Stimulated activated naive CD8-positive, alpha-beta T cell treated with anti-CD3 and anti-CD28 coated beads, Interleukin-15, Interleukin-2, amounts not matched to agents 100 U/mL and 50 U/mL, for 24 hours (primary cell): ENCODE data around the gene CPLANE2.
A peak's percentile ranks its signal among the peaks of the same experiment; 100 is the strongest.
"Not testable (repeated sequence)": the region's sequence is repeated elsewhere in the genome, so short reads cannot be mapped to it uniquely, and the experiment has no call there.

Source experiments
- ATAC-seq: fragments of 150-1000 bp; cut with Tn5 transposase; one replicate; pipeline ENCODE4 v1.10.0; 2021
- DNase-seq: peaks from one replicate; pipeline ENCODE4 v3.0.0; 2021

CPLANE2 gene

GRCh38 chr1:16208270-16208987, 28.6 kb downstream of the CPLANE2 start:
- ATAC-seq (no peak), DNase-seq (no peak)

GRCh38 chr1:16207318-16208269, 29.4 kb downstream of the CPLANE2 start:
- ATAC-seq (no peak), DNase-seq (no peak)

GRCh38 chr1:16206547-16207317, 30.3 kb downstream of the CPLANE2 start:
- peak; percentile 95 for DNase-seq
- ATAC-seq = peak; percentile 90

- no peak for DNase-seq
- peak; percentile 2 for ATAC-seq
These were observed 31.0 kb downstream of the CPLANE2 start for GRCh38 chr1:16205891-16206546.

GRCh38 chr1:16205334-16205671, 31.7 kb downstream of the CPLANE2 start:
- DNase-seq = no peak
- ATAC-seq = no peak

- peak; percentile 60 for DNase-seq
- no peak for ATAC-seq
These were observed 32.2 kb downstream of the CPLANE2 start for GRCh38 chr1:16204634-16205333.

GRCh38 chr1:16204216-16204615, 32.8 kb downstream of the CPLANE2 start:
- ATAC-seq = no peak

GRCh38 chr1:16203550-16203949, 33.4 kb downstream of the CPLANE2 start:
- DNase-seq (no peak), ATAC-seq (no peak)

More at GRCh38 chr1:16204216-16204615, 32.8 kb downstream of the CPLANE2 start:
- DNase-seq = no peak

GRCh38 chr1:16202281-16203210, 34.4 kb downstream of the CPLANE2 start:
- ATAC-seq = no peak
- no peak for DNase-seq

- ATAC-seq (no peak), DNase-seq (no peak)
These were observed 37.3 kb downstream of the CPLANE2 start for GRCh38 chr1:16199700-16200099.

GRCh38 chr1:16199157-16199501, 37.9 kb downstream of the CPLANE2 start:
- no peak for DNase-seq
- ATAC-seq = no peak

GRCh38 chr1:16198444-16199156, 38.4 kb downstream of the CPLANE2 start:
- ATAC-seq (peak; percentile 37), DNase-seq (no peak)

- no peak for DNase-seq
- no peak for ATAC-seq
These were observed 40.1 kb downstream of the CPLANE2 start for GRCh38 chr1:16196874-16197273.

- not testable (repeated sequence) for DNase-seq, ATAC-seq
These were observed 40.8 kb downstream of the CPLANE2 start for GRCh38 chr1:16196139-16196538.

- no peak for ATAC-seq
- DNase-seq = no peak
These were observed 41.5 kb downstream of the CPLANE2 start for GRCh38 chr1:16195518-16195905.

GRCh38 chr1:16191916-16192546, 45.0 kb downstream of the CPLANE2 start:
- no peak for ATAC-seq
- DNase-seq = no peak

GRCh38 chr1:16191309-16191708, 45.7 kb downstream of the CPLANE2 start:
- ATAC-seq (no peak), DNase-seq (no peak)

- DNase-seq = no peak
- no peak for ATAC-seq
These were observed 46.9 kb downstream of the CPLANE2 start for GRCh38 chr1:16189921-16190621.

GRCh38 chr1:16189003-16189402, 48.0 kb downstream of the CPLANE2 start:
- ATAC-seq (no peak), DNase-seq (no peak)
